HG03025 (cell line): ENCODE results near the gene SEC14L5.

Source experiments
- ATAC-seq: cut with Tn5 transposase; IDR thresholded peaks from one replicate; pipeline ENCODE4 v1.9.1; 2021; ENCODE audit warnings: mild to moderate bottlenecking, moderate library complexity; ENCODE audit not compliant: unreplicated experiment, low FRiP score

The SEC14L5 gene

GRCh38 chr16:5007256-5007655, 49.1 kb downstream of the SEC14L5 start:
- no peak for ATAC-seq

- no peak for ATAC-seq
Measured at GRCh38 chr16:5008311-5008731, 50.2 kb downstream of the SEC14L5 start.

GRCh38 chr16:5010576-5011329, 52.6 kb downstream of the SEC14L5 start:
- ATAC-seq: no peak

GRCh38 chr16:5011637-5012036, 53.5 kb downstream of the SEC14L5 start:
- no peak for ATAC-seq

- ATAC-seq: no peak
Measured at GRCh38 chr16:5012887-5013286, 54.8 kb downstream of the SEC14L5 start.

- no peak for ATAC-seq
Measured at GRCh38 chr16:5015351-5015750, 57.2 kb downstream of the SEC14L5 start.

GRCh38 chr16:5015887-5016286, 57.8 kb downstream of the SEC14L5 start:
- ATAC-seq: no peak

GRCh38 chr16:5016967-5017677, 59.0 kb downstream of the SEC14L5 start:
- ATAC-seq: no peak

GRCh38 chr16:5017678-5017969, 59.5 kb downstream of the SEC14L5 start:
- no peak for ATAC-seq

- ATAC-seq: no peak
Measured at GRCh38 chr16:5018793-5019192, 60.7 kb downstream of the SEC14L5 start.

GRCh38 chr16:5019775-5020174, 61.6 kb downstream of the SEC14L5 start:
- no peak for ATAC-seq

GRCh38 chr16:5020551-5020950, 62.4 kb downstream of the SEC14L5 start:
- no peak for ATAC-seq

- ATAC-seq: no peak
Measured at GRCh38 chr16:5022521-5022920, 64.4 kb downstream of the SEC14L5 start.

- ATAC-seq: no peak
Measured at GRCh38 chr16:5024632-5025031, 66.5 kb downstream of the SEC14L5 start.

GRCh38 chr16:5025171-5025632, 67.1 kb downstream of the SEC14L5 start:
- no peak for ATAC-seq

- ATAC-seq: no peak
Measured at GRCh38 chr16:5026664-5027063, 68.5 kb downstream of the SEC14L5 start.

GRCh38 chr16:5027086-5027485, 69.0 kb downstream of the SEC14L5 start:
- no peak for ATAC-seq

- ATAC-seq: no peak
Measured at GRCh38 chr16:5027575-5028235, 69.6 kb downstream of the SEC14L5 start.

- ATAC-seq: no peak
Measured at GRCh38 chr16:5028950-5029475, 70.9 kb downstream of the SEC14L5 start.

- no peak for ATAC-seq
Measured at GRCh38 chr16:5030251-5030870, 72.2 kb downstream of the SEC14L5 start.

- no peak for ATAC-seq
Measured at GRCh38 chr16:5031601-5032000, 73.5 kb downstream of the SEC14L5 start.
